Measurements from ENCODE around the gene PPOX.

- no peak for TF ChIP-seq POLR2A (IDR thresholded peaks at IDR 0.05)
- TF ChIP-seq, protein P1, sequence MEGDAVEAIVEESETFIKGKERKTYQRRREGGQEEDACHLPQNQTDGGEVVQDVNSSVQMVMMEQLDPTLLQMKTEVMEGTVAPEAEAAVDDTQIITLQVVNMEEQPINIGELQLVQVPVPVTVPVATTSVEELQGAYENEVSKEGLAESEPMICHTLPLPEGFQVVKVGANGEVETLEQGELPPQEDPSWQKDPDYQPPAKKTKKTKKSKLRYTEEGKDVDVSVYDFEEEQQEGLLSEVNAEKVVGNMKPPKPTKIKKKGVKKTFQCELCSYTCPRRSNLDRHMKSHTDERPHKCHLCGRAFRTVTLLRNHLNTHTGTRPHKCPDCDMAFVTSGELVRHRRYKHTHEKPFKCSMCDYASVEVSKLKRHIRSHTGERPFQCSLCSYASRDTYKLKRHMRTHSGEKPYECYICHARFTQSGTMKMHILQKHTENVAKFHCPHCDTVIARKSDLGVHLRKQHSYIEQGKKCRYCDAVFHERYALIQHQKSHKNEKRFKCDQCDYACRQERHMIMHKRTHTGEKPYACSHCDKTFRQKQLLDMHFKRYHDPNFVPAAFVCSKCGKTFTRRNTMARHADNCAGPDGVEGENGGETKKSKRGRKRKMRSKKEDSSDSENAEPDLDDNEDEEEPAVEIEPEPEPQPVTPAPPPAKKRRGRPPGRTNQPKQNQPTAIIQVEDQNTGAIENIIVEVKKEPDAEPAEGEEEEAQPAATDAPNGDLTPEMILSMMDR (IDR thresholded peaks at IDR 0.05): no peak
These were observed 31.5 kb downstream of the PPOX start for GRCh38 chr1:161197560-161198193.
